SU-DHL-6 (cell line): ENCODE data around the gene NDUFAB1.

Experiments
- H2AFZ ChIP-seq: fragments of 200-600 bp; sonication (generic); 2 replicates; pipeline ENCODE4 v1.6.1; 2014; ENCODE audit warnings: low read depth, mild to moderate bottlenecking, moderate library complexity, mixed read lengths, antibody characterized with exemption, low read length; ENCODE audit not compliant: severe bottlenecking
- H3F3A ChIP-seq: fragments of 200-600 bp; shearing (Covaris generic); 2 replicates; pipeline ENCODE4 v1.6.0; 2016; ENCODE audit warnings: antibody characterized with exemption, mild to moderate bottlenecking; ENCODE audit not compliant: insufficient read depth
- H3K27ac ChIP-seq: fragments of 200-600 bp; sonication (generic); 2 replicates; pipeline ENCODE4 v1.5.1; 2016; ENCODE audit warnings: low read depth, mild to moderate bottlenecking, low read length, moderate library complexity, mixed read lengths
- H3K27me3 ChIP-seq: fragments of 200-600 bp; sonication (generic), shearing (Covaris generic); 2 replicates; pipeline ENCODE4 v1.6.0; 2014; ENCODE audit warnings: mild to moderate bottlenecking, low read length
- H3K36me3 ChIP-seq: fragments of 200-600 bp; sonication (generic); 2 replicates; pipeline ENCODE4 v1.6.1; 2014; ENCODE audit warnings: mild to moderate bottlenecking, low read length, mixed read lengths
- H3K4me2 ChIP-seq: fragments of 300-600, 200-600 bp; shearing (Covaris generic), sonication (generic); 2 replicates; pipeline ENCODE4 v1.6.0; 2014; ENCODE audit warnings: low read length, low read depth, mild to moderate bottlenecking; ENCODE audit not compliant: poor library complexity, severe bottlenecking
- H3K4me3 ChIP-seq: fragments of 200-600 bp; sonication (generic); 2 replicates; pipeline ENCODE4 v1.5.1; 2014; ENCODE audit warnings: antibody characterized with exemption, low read length, mild to moderate bottlenecking, mixed read lengths; ENCODE audit not compliant: insufficient read depth, poor library complexity, severe bottlenecking
- H3K79me2 ChIP-seq: fragments of 200-600 bp; sonication (generic); 2 replicates; pipeline ENCODE4 v1.6.1; 2014; ENCODE audit warnings: mild to moderate bottlenecking, low read length, moderate library complexity; ENCODE audit not compliant: insufficient read depth
- H3K9ac ChIP-seq: fragments of 200-600 bp; sonication (generic); 2 replicates; pipeline ENCODE4 v1.7.0; 2014; ENCODE audit warnings: mild to moderate bottlenecking, low read length
- H3K9me2 ChIP-seq: fragments of 200-600 bp; sonication (generic); replicated peaks from 2 replicates; pipeline ENCODE4 v1.6.1; 2014; ENCODE audit warnings: low read length; ENCODE audit not compliant: insufficient read depth
- H3K9me3 ChIP-seq: fragments of 200-600 bp; sonication (generic); 2 replicates; pipeline ENCODE4 v1.6.1; 2014; ENCODE audit warnings: low read length, mixed read lengths; ENCODE audit not compliant: insufficient read depth
- H4K20me1 ChIP-seq: fragments of 200-600 bp; sonication (generic); 2 replicates; pipeline ENCODE4 v1.6.1; 2014; ENCODE audit warnings: low read depth, mild to moderate bottlenecking, antibody characterized with exemption, low read length, moderate library complexity, mixed read lengths
- CTCF ChIP-seq: fragments of 200-600 bp; sonication (generic); IDR thresholded peaks from one replicate; pipeline ENCODE4 v1.5.1; 2017; ENCODE audit warnings: antibody characterized with exemption, mild to moderate bottlenecking, low read length, moderate library complexity; ENCODE audit not compliant: insufficient read depth, poor library complexity, severe bottlenecking
- EZH2phosphoT487 ChIP-seq: fragments of 200-600 bp; sonication (generic), shearing (Covaris generic); conservative IDR thresholded peaks from 2 replicates; pipeline ENCODE4 v1.6.1; 2018; ENCODE audit warnings: mild to moderate bottlenecking, antibody characterized with exemption, low read length, moderate library complexity, mixed read lengths

Gene NDUFAB1

DNA sequence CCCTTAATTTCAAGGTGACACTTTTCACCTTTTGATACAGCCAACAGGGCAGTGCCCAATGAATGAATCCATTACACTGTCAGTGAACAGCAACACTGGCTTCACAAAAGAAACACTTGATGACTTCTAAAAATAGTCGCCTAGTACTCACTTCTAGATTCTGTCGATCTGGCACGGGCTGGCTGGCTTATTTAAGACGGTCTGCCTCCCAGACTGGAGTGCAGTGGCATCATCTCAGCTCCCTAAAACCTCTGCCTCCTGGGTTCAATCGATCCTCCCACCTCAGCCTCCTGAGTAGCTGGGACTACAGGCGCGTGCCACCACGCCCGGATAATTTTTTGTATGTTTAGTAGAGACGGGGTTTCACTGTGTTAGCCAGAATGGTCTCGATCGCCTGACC is 1.9 kb downstream of the NDUFAB1 start:
- Histone ChIP-seq H3K27ac (no peak overlapping the region), H3K9ac (no peak overlapping the region), H3K4me2 (no peak overlapping the region), H3K9me3 (no peaks in the 10 kb centered on the region), H3F3A (peaks cover 12% of the 10 kb centered on the region), H3K27me3 (no peaks in the 10 kb centered on the region), H2AFZ (no peak overlapping the region), H3K36me3 (no peaks in the 10 kb centered on the region), H3K79me2 (peaks cover 65% of the 10 kb centered on the region), H3K4me3 (no peak overlapping the region), H4K20me1 (no peaks in the 10 kb centered on the region; the same call in 1 of the 2 replicates), H3K9me2 (no peaks in the 10 kb centered on the region)
- TF ChIP-seq EZH2phosphoT487 (no peak), CTCF (no peak)

- Histone ChIP-seq H3K9ac (no peak overlapping the region), H3K79me2 (peaks cover 76% of the 10 kb centered on the region), H3K27me3 (no peaks in the 10 kb centered on the region), H4K20me1 (no peaks in the 10 kb centered on the region; the same call in 1 of the 2 replicates), H3K9me2 (no peaks in the 10 kb centered on the region), H3K27ac (no peak overlapping the region), H3K36me3 (no peaks in the 10 kb centered on the region), H2AFZ (no peak overlapping the region), H3F3A (no peaks in the 10 kb centered on the region), H3K4me3 (no peak overlapping the region), H3K4me2 (no peak overlapping the region), H3K9me3 (no peaks in the 10 kb centered on the region)
- TF ChIP-seq CTCF (no peak), EZH2phosphoT487 (no peak)
Observed at GRCh38 chr16:23590181-23590580, 5.9 kb downstream of the NDUFAB1 start.

GRCh38 chr16:23587726-23588125 is 8.4 kb downstream of the NDUFAB1 start:
- H3K79me2 ChIP-seq: peaks cover 55% of the 10 kb centered on the region

More at GRCh38 chr16:23587726-23588125, 8.4 kb downstream of the NDUFAB1 start:
- Histone ChIP-seq H2AFZ (no peak overlapping the region), H3K27ac (no peak overlapping the region), H3K4me3 (no peak overlapping the region), H3F3A (no peaks in the 10 kb centered on the region), H3K9ac (no peak overlapping the region), H3K9me2 (no peaks in the 10 kb centered on the region), H3K4me2 (no peak overlapping the region), H4K20me1 (no peaks in the 10 kb centered on the region), H3K36me3 (peaks cover 3% of the 10 kb centered on the region; the same call in 1 of the 2 replicates), H3K27me3 (no peaks in the 10 kb centered on the region), H3K9me3 (no peaks in the 10 kb centered on the region)
- TF ChIP-seq CTCF: no peak
- no peak for TF ChIP-seq EZH2phosphoT487
